ENCODE measurements around the gene CR1. TPM values are rescaled to one million over a fixed set of nuclear protein-coding genes. Genes with fewer than 3 reads are reported as not detected.

The CR1 gene
- total and polyA plus RNA-seq, 9 of the 15 experiments (the other 6 are each of a cell fraction or from before 2014, with no cell fraction given), result 0.07 to 0.47 (median 0.18) TPM

GRCh38 chr1:207647671-207648333 is 151.8 kb downstream of the CR1 start (continued):
- no peak for TF ChIP-seq RERE (CRISPR knock-in tag; IDR thresholded peaks at IDR 0.05; ENCODE audit: borderline replicate concordance)
